Measurements from ENCODE around the gene LINGO4.
"Not testable (repeated sequence)": the region's sequence is repeated elsewhere in the genome, so short reads cannot be mapped to it uniquely, and the experiment has no call there.

Gene LINGO4

GRCh38 chr1:151779852-151780251 lies 25.4 kb downstream of the LINGO4 start:
- no peak for DNase-seq

- DNase-seq, result no peak
Observed at GRCh38 chr1:151777317-151777716, 27.9 kb downstream of the LINGO4 start.

- DNase-seq, result no peak
Observed at GRCh38 chr1:151776665-151777062, 28.6 kb downstream of the LINGO4 start.

- DNase-seq, result no peak
Observed at GRCh38 chr1:151775894-151776664, 29.1 kb downstream of the LINGO4 start.

- DNase-seq, result no peak
Observed at GRCh38 chr1:151774256-151774922, 30.8 kb downstream of the LINGO4 start.

- DNase-seq, result no peak
Observed at GRCh38 chr1:151773702-151774101, 31.5 kb downstream of the LINGO4 start.

GRCh38 chr1:151769270-151769669 lies 35.9 kb downstream of the LINGO4 start:
- not testable (repeated sequence) for DNase-seq

- not testable (repeated sequence) for DNase-seq
Observed at GRCh38 chr1:151768351-151769066, 36.7 kb downstream of the LINGO4 start.

GRCh38 chr1:151763990-151764389 lies 41.2 kb downstream of the LINGO4 start:
- DNase-seq, result no peak

- DNase-seq, result peak; percentile 82 to 88
Observed at GRCh38 chr1:151762941-151763921, 42.0 kb downstream of the LINGO4 start, which contains the start of gene MRPL9. Gene MRPL9 (minus strand): TSS chr1:151763496. CDS start chr1:151763479, 17 bp downstream.

- no peak for DNase-seq
Observed at GRCh38 chr1:151760597-151761385, 44.4 kb downstream of the LINGO4 start.

- DNase-seq, result no peak
Observed at GRCh38 chr1:151759241-151759640, 46.0 kb downstream of the LINGO4 start.

GRCh38 chr1:151756291-151756690 lies 48.9 kb downstream of the LINGO4 start:
- DNase-seq, result no peak
